Measurements from ENCODE around the gene TRIP12. TPM values are rescaled to one million over a fixed set of nuclear protein-coding genes. Genes with fewer than 3 reads are reported as not detected.

TRIP12 gene
- total and polyA plus RNA-seq, 2 of the 13 experiments (the other 11 are each of a cell fraction or from before 2014, with no cell fraction given): 72.1 to 153 TPM

- TF ChIP-seq, protein P1, sequence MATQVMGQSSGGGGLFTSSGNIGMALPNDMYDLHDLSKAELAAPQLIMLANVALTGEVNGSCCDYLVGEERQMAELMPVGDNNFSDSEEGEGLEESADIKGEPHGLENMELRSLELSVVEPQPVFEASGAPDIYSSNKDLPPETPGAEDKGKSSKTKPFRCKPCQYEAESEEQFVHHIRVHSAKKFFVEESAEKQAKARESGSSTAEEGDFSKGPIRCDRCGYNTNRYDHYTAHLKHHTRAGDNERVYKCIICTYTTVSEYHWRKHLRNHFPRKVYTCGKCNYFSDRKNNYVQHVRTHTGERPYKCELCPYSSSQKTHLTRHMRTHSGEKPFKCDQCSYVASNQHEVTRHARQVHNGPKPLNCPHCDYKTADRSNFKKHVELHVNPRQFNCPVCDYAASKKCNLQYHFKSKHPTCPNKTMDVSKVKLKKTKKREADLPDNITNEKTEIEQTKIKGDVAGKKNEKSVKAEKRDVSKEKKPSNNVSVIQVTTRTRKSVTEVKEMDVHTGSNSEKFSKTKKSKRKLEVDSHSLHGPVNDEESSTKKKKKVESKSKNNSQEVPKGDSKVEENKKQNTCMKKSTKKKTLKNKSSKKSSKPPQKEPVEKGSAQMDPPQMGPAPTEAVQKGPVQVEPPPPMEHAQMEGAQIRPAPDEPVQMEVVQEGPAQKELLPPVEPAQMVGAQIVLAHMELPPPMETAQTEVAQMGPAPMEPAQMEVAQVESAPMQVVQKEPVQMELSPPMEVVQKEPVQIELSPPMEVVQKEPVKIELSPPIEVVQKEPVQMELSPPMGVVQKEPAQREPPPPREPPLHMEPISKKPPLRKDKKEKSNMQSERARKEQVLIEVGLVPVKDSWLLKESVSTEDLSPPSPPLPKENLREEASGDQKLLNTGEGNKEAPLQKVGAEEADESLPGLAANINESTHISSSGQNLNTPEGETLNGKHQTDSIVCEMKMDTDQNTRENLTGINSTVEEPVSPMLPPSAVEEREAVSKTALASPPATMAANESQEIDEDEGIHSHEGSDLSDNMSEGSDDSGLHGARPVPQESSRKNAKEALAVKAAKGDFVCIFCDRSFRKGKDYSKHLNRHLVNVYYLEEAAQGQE (IDR thresholded peaks at IDR 0.05; ENCODE audit: borderline replicate concordance in 1 of 2, low read depth in 1 of 2, low read length in 2 of 2): peak in 1 of 2 experiments; percentile 23; a peak in 1 of 4 replicates
- TF ChIP-seq ZBTB10 (CRISPR knock-in tag; IDR thresholded peaks at IDR 0.05; ENCODE audit: borderline replicate concordance) (peak; percentile 99), ZNF558 (CRISPR knock-in tag; IDR thresholded peaks at IDR 0.05; ENCODE audit: borderline replicate concordance) (peak; percentile 53; the same call in 1 of the 2 replicates), NR2C2 (CRISPR knock-in tag; IDR thresholded peaks at IDR 0.05; ENCODE audit: borderline replicate concordance) (peak; percentile 65; the same call in 1 of the 2 replicates), ZNF513 (CRISPR knock-in tag; conservative IDR thresholded peaks at IDR 0.05) (no peak), HCFC1 (IDR thresholded peaks at IDR 0.05; ENCODE audit: low read depth, low read length) (peak; percentile 45; the same call in 1 of the 2 replicates), ZFY (CRISPR knock-in tag; IDR thresholded peaks at IDR 0.05) (peak; percentile 74), TRIM24 (CRISPR knock-in tag; IDR thresholded peaks at IDR 0.05) (no peak), ZHX1 (CRISPR knock-in tag; IDR thresholded peaks at IDR 0.05; ENCODE audit: low read depth) (no peak), ELF1 (CRISPR knock-in tag; IDR thresholded peaks at IDR 0.05) (peak; percentile 93), STAT6 (CRISPR knock-in tag; IDR thresholded peaks at IDR 0.05; ENCODE audit: borderline replicate concordance) (no peak), ZNF777 (CRISPR knock-in tag; IDR thresholded peaks at IDR 0.05) (peak; percentile 17; the same call in 1 of the 2 replicates), ZNF543 (CRISPR knock-in tag; IDR thresholded peaks at IDR 0.05) (0 out of 2 replicates have a peak, but pooled peaks have one; percentile 51)
These were observed 513 bp downstream of the TRIP12 start (continued) for GRCh38 chr2:229921101-229921891.
